NB4 (cell line): Measurements from ENCODE around the gene ITFG2.

ENCODE experiments used
- MYC ChIP-seq: IDR thresholded peaks from 2 replicates; pipeline ENCODE4 v1.6.1; 2011; ENCODE audit warnings: low read depth, low read length
- POLR2A ChIP-seq: IDR thresholded peaks from 2 replicates; pipeline ENCODE4 v1.6.1; 2011; ENCODE audit warnings: mild to moderate bottlenecking; ENCODE audit not compliant: insufficient read length; ENCODE audit errors: extremely low read depth
- TF ChIP-seq, protein P1 (sequence below): IDR thresholded peaks from one replicate; pipeline ENCODE4 v1.5.1; 2012; ENCODE audit warnings: low read depth, low read length
- TF ChIP-seq, protein P2 (sequence below): IDR thresholded peaks from 2 replicates; pipeline ENCODE4 v1.6.1; 2011; ENCODE audit warnings: low read depth, low read length

DNA sequence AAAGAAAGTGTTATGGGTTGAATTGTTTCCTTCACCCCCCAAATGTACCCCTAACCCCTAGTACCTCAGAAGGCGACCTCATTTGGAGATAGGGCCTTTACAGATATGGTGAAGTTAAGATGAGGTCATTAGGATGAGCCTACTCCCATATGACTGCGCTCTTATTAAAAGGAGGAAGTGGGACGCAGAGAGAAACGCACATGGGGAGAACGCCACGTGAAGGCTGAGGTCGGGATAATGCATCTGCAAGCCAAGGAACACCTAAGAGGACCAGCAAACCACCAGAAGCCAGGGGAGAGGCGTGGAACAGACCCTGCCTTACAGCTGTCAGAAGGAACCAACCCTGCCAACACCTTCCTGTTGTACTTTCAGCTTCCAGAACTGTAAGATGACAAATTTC lies 24.1 kb downstream of the ITFG2 start:
- TF ChIP-seq MYC (no peak), POLR2A (no peak)
- TF ChIP-seq, protein P1, sequence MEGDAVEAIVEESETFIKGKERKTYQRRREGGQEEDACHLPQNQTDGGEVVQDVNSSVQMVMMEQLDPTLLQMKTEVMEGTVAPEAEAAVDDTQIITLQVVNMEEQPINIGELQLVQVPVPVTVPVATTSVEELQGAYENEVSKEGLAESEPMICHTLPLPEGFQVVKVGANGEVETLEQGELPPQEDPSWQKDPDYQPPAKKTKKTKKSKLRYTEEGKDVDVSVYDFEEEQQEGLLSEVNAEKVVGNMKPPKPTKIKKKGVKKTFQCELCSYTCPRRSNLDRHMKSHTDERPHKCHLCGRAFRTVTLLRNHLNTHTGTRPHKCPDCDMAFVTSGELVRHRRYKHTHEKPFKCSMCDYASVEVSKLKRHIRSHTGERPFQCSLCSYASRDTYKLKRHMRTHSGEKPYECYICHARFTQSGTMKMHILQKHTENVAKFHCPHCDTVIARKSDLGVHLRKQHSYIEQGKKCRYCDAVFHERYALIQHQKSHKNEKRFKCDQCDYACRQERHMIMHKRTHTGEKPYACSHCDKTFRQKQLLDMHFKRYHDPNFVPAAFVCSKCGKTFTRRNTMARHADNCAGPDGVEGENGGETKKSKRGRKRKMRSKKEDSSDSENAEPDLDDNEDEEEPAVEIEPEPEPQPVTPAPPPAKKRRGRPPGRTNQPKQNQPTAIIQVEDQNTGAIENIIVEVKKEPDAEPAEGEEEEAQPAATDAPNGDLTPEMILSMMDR: no peak
- TF ChIP-seq, protein P2, sequence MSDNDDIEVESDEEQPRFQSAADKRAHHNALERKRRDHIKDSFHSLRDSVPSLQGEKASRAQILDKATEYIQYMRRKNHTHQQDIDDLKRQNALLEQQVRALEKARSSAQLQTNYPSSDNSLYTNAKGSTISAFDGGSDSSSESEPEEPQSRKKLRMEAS: no peak
